Pons (tissue), 1 donor: ENCODE results near the gene TSTD1.
"Not testable (repeated sequence)": the region's sequence is repeated elsewhere in the genome, so short reads cannot be mapped to it uniquely, and the experiment has no call there.

ENCODE experiments used
- DNase-seq: peaks from one replicate; pipeline ENCODE4 v3.0.0-alpha.2; 2016; ENCODE audit warnings: low spot score

TSTD1 gene

GRCh38 chr1:161068306-161069234 lies 29.8 kb upstream of the TSTD1 start:
- DNase-seq = peak; percentile 73

GRCh38 chr1:161066694-161067093 lies 27.9 kb upstream of the TSTD1 start:
- no peak for DNase-seq

GRCh38 chr1:161065681-161066080 lies 26.9 kb upstream of the TSTD1 start:
- not testable (repeated sequence) for DNase-seq

GRCh38 chr1:161063936-161064335 lies 25.2 kb upstream of the TSTD1 start:
- DNase-seq = not testable (repeated sequence)

GRCh38 chr1:161061419-161061818 lies 22.7 kb upstream of the TSTD1 start:
- DNase-seq = no peak

- DNase-seq = no peak
These were observed 20.5 kb upstream of the TSTD1 start for GRCh38 chr1:161059293-161059692.

- no peak for DNase-seq
These were observed 16.0 kb upstream of the TSTD1 start for GRCh38 chr1:161054805-161055204.

GRCh38 chr1:161054232-161054631 lies 15.5 kb upstream of the TSTD1 start:
- DNase-seq = no peak

- DNase-seq = no peak
These were observed 14.1 kb upstream of the TSTD1 start for GRCh38 chr1:161052899-161053298.

- no peak for DNase-seq
These were observed 12.5 kb upstream of the TSTD1 start for GRCh38 chr1:161051219-161051618.

GRCh38 chr1:161048949-161049722 lies 10.4 kb upstream of the TSTD1 start:
- no peak for DNase-seq

- DNase-seq = no peak
These were observed 9.0 kb upstream of the TSTD1 start for GRCh38 chr1:161047436-161048420.

GRCh38 chr1:161046605-161047228 lies 8.0 kb upstream of the TSTD1 start:
- DNase-seq = peak; percentile 58

- peak; percentile 98 for DNase-seq
These were observed 7.2 kb upstream of the TSTD1 start, which contains the start of gene USF1 for GRCh38 chr1:161045736-161046604. Gene USF1, minus strand, starts transcription at chr1:161045977. Its CDS starts 2,702 bp downstream, at chr1:161043275.

GRCh38 chr1:161044908-161045735 lies 6.4 kb upstream of the TSTD1 start:
- DNase-seq = peak; percentile 80

- no peak for DNase-seq
These were observed 5.8 kb upstream of the TSTD1 start for GRCh38 chr1:161044535-161044907.

GRCh38 chr1:161039546-161039945 lies 782 bp upstream of the TSTD1 start:
- DNase-seq = no peak

- no peak for DNase-seq
These were observed 386 bp upstream of the TSTD1 start for GRCh38 chr1:161039154-161039545.
